Bronchial epithelial cell (primary cell): ENCODE results near the gene AQP5. TPM values are rescaled to one million over a fixed set of nuclear protein-coding genes. Genes with fewer than 3 reads are reported as not detected.
A peak's percentile ranks its signal among the peaks of the same experiment; 100 is the strongest.

Source experiments
- DNase-seq: peaks from one replicate; pipeline ENCODE4 v3.0.0-alpha.2; 2010; ENCODE audit warnings: low read depth
- FAIRE-seq: peaks from 2 replicates; lab custom pipeline; 2011; peaks lifted over from hg19 to GRCh38; lab: Jason Lieb, UNC
- H3K27me3 ChIP-seq: 2 replicates; pipeline ENCODE4 v1.5.1; 2011; ENCODE audit warnings: low read length; ENCODE audit not compliant: control insufficient read depth, insufficient read depth
- H3K36me3 ChIP-seq: 2 replicates; pipeline ENCODE4 v1.5.1; 2011; ENCODE audit warnings: low read length; ENCODE audit not compliant: control insufficient read depth, insufficient read depth
- H3K4me3 ChIP-seq: 2 replicates; pipeline ENCODE4 v1.5.1; 2011; ENCODE audit warnings: mild to moderate bottlenecking, low read depth, low read length, control low read depth
- total RNA-seq: library from RNA; depleted of rRNA; stranded (reverse); fragments of >200 nt; gene quantifications from 2 replicates; pipeline ENCODE4 v1.2.1, GENCODE V29; 2014
- TF ChIP-seq, protein P1 (sequence below): IDR thresholded peaks from 2 replicates; pipeline ENCODE4 v1.5.1; 2011; ENCODE audit warnings: mild to moderate bottlenecking, moderate library complexity, low read length, control low read depth, inconsistent platforms; ENCODE audit not compliant: insufficient read depth, severe bottlenecking

Gene AQP5
- total RNA-seq, 1 donor from 2014 or later: 1.3 TPM

DNA sequence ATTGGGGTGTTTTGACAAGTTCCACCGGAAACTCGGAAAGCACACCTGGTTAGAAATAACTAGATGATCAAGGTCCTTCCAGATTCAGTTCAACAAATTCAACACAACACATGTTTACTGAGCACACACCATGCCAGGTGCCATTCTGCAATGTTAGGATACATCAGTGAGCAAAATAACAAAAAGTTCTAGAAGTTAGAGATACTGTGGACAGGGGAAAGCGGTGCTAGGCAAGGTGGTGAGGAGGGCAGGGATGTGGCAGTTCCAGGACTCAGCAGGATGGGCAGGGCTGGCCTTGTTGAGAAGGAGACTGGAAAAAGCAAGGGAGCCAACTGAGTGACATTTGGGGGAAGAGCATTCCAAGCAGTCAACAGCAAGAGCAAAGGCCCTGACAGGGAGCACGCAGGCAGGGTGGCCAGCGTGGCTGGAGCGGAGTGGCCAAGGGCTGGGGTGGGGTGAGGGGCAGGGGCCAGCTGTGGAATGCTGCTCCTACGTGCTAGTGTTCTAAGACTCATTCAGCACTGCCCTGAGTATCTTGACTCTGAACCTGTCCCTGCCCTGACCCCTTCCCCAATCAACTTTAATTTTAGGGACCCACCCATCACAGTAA, 38.5 kb upstream of the AQP5 start:
- no peaks in the 10 kb centered on the region for H3K36me3 ChIP-seq
- no peak overlapping the region for H3K4me3 ChIP-seq
- TF ChIP-seq, protein P1, sequence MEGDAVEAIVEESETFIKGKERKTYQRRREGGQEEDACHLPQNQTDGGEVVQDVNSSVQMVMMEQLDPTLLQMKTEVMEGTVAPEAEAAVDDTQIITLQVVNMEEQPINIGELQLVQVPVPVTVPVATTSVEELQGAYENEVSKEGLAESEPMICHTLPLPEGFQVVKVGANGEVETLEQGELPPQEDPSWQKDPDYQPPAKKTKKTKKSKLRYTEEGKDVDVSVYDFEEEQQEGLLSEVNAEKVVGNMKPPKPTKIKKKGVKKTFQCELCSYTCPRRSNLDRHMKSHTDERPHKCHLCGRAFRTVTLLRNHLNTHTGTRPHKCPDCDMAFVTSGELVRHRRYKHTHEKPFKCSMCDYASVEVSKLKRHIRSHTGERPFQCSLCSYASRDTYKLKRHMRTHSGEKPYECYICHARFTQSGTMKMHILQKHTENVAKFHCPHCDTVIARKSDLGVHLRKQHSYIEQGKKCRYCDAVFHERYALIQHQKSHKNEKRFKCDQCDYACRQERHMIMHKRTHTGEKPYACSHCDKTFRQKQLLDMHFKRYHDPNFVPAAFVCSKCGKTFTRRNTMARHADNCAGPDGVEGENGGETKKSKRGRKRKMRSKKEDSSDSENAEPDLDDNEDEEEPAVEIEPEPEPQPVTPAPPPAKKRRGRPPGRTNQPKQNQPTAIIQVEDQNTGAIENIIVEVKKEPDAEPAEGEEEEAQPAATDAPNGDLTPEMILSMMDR: no peak
- no peak for DNase-seq
- no peaks in the 10 kb centered on the region for H3K27me3 ChIP-seq
- no peak for FAIRE-seq

DNA sequence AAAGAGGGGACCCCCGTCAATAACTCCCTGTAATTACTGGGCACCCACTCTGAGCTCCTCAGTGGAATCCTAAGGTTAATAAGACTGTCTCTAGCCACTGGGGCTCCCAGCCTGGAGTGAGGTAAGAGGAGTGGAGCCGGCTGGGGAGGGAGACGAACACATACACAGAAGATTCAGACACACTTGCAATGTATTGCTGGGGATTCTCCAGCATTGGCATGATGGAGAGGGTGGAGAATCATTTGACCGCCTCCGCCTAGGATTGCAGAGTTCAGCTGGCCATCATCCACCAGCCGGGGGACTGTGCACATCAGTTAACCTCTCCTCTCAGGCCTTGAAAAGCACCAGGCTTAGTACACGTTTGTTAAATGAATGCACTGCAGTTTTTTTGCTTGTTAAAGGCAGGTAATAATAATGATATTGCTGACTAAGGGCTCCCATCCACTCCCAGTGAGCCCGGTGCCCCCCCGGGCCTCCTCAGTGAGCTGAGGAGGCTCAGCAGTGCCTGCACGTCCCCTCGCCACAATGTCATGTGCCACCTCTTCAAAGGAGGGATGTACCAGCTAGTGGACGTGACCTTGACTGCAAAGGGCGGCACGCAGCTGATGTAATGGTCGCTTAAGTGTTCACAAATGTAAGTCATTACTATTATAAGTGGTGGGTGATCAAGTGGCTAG, 37.7 kb upstream of the AQP5 start:
- FAIRE-seq: no peak
- Histone ChIP-seq H3K27me3 (no peaks in the 10 kb centered on the region), H3K4me3 (no peak overlapping the region), H3K36me3 (no peaks in the 10 kb centered on the region)
- no peak for DNase-seq
- TF ChIP-seq, protein P1: no peak

DNA sequence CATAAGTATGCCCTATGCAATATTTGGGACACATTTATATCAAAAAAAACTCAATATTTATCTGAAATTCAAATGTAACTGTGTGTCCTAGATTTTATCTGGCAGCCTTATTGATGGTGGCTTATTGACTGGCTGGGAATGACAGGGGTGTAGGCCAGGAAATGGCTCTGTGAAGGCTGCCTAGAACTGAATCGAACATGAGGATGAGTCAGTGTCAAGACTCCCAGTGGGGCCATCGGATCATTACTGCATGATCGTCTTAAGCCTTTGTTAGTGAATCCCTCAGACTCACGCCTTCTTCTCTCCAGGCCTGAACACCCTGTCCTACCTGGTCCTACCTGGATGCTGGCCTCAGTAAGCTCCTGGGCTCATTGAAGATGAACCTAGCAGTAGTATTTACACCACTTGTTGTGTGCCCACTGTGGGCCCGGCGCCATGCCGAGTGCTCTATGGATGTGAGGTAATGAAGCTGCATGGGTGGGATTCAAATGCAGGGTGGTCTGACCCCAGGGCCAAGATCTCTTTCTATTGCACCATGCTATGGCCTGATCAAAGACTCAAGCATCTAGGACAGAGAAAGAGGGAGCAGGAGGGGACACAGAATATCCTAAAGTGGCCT, 36.9 kb upstream of the AQP5 start:
- no peaks in the 10 kb centered on the region for H3K36me3 ChIP-seq
- FAIRE-seq (no peak), DNase-seq (no peak)
- H3K27me3 ChIP-seq: no peaks in the 10 kb centered on the region
- no peak overlapping the region for H3K4me3 ChIP-seq
- TF ChIP-seq, protein P1: no peak

DNA sequence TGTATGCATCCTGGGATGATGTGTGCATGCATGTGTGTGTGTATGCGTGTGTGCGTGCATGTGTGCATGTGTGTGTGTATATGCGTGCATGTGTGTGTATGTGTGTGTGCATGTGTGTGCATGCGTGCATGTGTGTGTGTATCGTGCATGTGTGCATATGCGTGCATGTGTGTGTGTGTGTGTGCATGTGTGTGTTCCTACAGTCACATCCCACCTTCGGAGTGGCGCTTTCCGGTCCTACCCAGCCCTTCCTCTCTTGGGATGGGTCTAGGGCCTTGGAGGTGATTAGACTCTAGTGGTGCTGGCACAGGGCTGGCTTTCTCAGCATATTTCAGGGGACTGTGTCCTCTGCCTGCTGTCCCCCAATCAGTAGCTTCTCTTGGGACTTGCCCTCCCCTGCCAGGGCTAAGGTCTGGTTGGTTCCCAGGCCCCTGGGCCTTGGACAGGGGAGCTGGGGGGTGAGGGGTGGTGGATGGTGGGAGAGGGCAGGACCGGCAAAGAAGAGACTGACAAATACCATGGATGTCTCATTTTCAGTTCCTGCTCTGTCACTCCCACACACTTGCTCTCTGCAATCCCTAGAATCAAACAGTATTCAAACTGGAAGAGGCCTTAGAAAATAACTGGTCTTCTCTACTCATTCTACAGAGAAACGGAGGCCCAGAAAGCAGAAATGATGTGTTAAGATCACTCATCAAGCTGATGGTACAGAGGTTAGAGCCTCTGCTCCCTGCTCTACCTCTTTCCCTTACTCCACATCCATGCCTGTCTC, 36.1 kb upstream of the AQP5 start:
- no peaks in the 10 kb centered on the region for H3K36me3 ChIP-seq
- no peak overlapping the region for H3K4me3 ChIP-seq
- DNase-seq: no peak
- FAIRE-seq: peak; percentile 76
- TF ChIP-seq, protein P1: no peak
- H3K27me3 ChIP-seq: no peaks in the 10 kb centered on the region

DNA sequence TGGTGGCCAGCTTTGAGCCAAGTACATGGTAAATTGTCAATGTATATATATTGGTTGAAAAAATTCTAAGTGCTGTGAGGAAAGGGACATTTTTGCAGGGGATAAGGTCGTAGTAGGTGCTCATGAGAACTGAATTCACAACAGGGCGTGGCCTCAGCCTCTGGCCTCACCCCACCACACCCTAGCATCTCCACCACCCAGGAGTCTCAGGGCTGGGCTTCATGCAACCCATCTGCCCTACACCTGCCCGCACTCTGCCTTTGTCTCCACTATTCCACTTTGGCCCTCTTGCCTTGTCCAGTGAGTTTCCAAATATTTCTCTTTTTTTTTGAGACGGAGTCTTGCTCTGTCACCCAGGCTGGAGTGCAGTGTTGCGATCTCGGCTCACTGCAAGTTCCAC, 33.2 kb upstream of the AQP5 start:
- Histone ChIP-seq H3K4me3 (no peak overlapping the region), H3K36me3 (no peaks in the 10 kb centered on the region), H3K27me3 (no peaks in the 10 kb centered on the region)
- TF ChIP-seq, protein P1: no peak
- FAIRE-seq: no peak
- no peak for DNase-seq
